ENCODE data around the gene FAM169A. TPM values are rescaled to one million over a fixed set of nuclear protein-coding genes. Genes with fewer than 3 reads are reported as not detected.
"Not testable (repeated sequence)": the region's sequence is repeated elsewhere in the genome, so short reads cannot be mapped to it uniquely, and the experiment has no call there.

FAM169A gene
- total RNA-seq, 1 experiment from 2014 or later: 23.2 TPM

GRCh38 chr5:74882379-74883134 lies 16.4 kb upstream of the FAM169A start:
- intact Hi-C loops (cut with micrococcal nuclease); DNase-seq (ENCODE audit: low read depth, low spot score); H4K20me1 ChIP-seq (ENCODE audit: insufficient read depth); H3K27ac ChIP-seq (ENCODE audit: low read depth, low read length); ATAC-seq; H2AFZ ChIP-seq (ENCODE audit: low read depth, low read length, poor library complexity, severe bottlenecking); H3K27me3 ChIP-seq (ENCODE audit: insufficient read depth, low read length); H3K4me1 ChIP-seq (ENCODE audit: control insufficient read depth in 1 of 2, insufficient read depth in 2 of 2, low read length in 2 of 2); H3K79me2 ChIP-seq (ENCODE audit: insufficient read depth, low read length); BruUV-seq (replicated peaks); H3K9me2 ChIP-seq (ENCODE audit: insufficient read depth); H3K36me3 ChIP-seq (ENCODE audit: control insufficient read depth in 1 of 2, insufficient read depth in 2 of 2, low read length in 2 of 2); RAD21 ChIA-PET (ENCODE audit: low non-redundant PET in 1 of 2, low total read pairs in 2 of 2, uncharacterized antibody in 2 of 2, unreplicated experiment in 2 of 2); H3K4me2 ChIP-seq (ENCODE audit: low read length); POLR2A ChIA-PET; H3K9ac ChIP-seq (ENCODE audit: low read length); H3K9me3 ChIP-seq (ENCODE audit: control insufficient read depth in 1 of 2, insufficient read depth in 1 of 2, low read depth in 1 of 2, low read length in 2 of 2); H3K4me3 ChIP-seq (replicated peaks in 1 of 2; ENCODE audit: low read depth in 1 of 2, low read length in 2 of 2); CTCF ChIA-PET: not testable (repeated sequence)

GRCh38 chr5:74877624-74878304 lies 11.6 kb upstream of the FAM169A start:
- Histone ChIP-seq H2AFZ (ENCODE audit: low read depth, low read length, poor library complexity, severe bottlenecking) (no peak overlapping the region), H3K9ac (ENCODE audit: low read length) (no peak overlapping the region), H3K4me2 (ENCODE audit: low read length) (no peak overlapping the region), H3K27ac (ENCODE audit: low read depth, low read length) (no peak overlapping the region), H4K20me1 (ENCODE audit: insufficient read depth) (no peaks in the 10 kb centered on the region), H3K27me3 (ENCODE audit: insufficient read depth, low read length) (no peaks in the 10 kb centered on the region), H3K4me1 (ENCODE audit: control insufficient read depth in 1 of 2, insufficient read depth in 2 of 2, low read length in 2 of 2) (no peaks in the 10 kb centered on the region), H3K9me2 (ENCODE audit: insufficient read depth) (no peaks in the 10 kb centered on the region), H3K79me2 (ENCODE audit: insufficient read depth, low read length) (no peaks in the 10 kb centered on the region), H3K36me3 (ENCODE audit: control insufficient read depth in 1 of 2, insufficient read depth in 2 of 2, low read length in 2 of 2) (no peaks in the 10 kb centered on the region), H3K4me3 (replicated peaks in 1 of 2; ENCODE audit: low read depth in 1 of 2, low read length in 2 of 2) (no peak overlapping the region), H3K9me3 (ENCODE audit: control insufficient read depth in 1 of 2, insufficient read depth in 1 of 2, low read depth in 1 of 2, low read length in 2 of 2) (no peaks in the 10 kb centered on the region)
- RAD21 ChIA-PET (ENCODE audit: low non-redundant PET in 1 of 2, low total read pairs in 2 of 2, uncharacterized antibody in 2 of 2, unreplicated experiment in 2 of 2): no interaction called here
- BruUV-seq (replicated peaks): no TSS peak
- ATAC-seq: no peak
- CTCF ChIA-PET: no interaction called here
- TF ChIP-seq SP1 (IDR thresholded peaks at IDR 0.05; ENCODE audit: low read depth): no peak
- no peak for TF ChIP-seq POLR2A (IDR thresholded peaks at IDR 0.05; ENCODE audit: borderline replicate concordance, extremely low read depth, insufficient read depth, insufficient read length)
- no peak for TF ChIP-seq POLR2AphosphoS5 (IDR thresholded peaks at IDR 0.05; ENCODE audit: low read depth, low read length)
- no peak for TF ChIP-seq ELF1 (IDR thresholded peaks at IDR 0.05; ENCODE audit: borderline replicate concordance, low read depth)
- POLR2A ChIA-PET: no interaction called here
- DNase-seq (ENCODE audit: low read depth, low spot score): no peak
- intact Hi-C loops (cut with micrococcal nuclease): no loop called here
